Measurements from ENCODE around the gene ARHGEF28.

- TF ChIP-seq RARB (CRISPR knock-in tag; IDR thresholded peaks at IDR 0.05) (no peak), ZFP30 (CRISPR knock-in tag; IDR thresholded peaks at IDR 0.05) (no peak), PATZ1 (CRISPR knock-in tag; IDR thresholded peaks at IDR 0.05; ENCODE audit: borderline replicate concordance) (no peak), CSDC2 (CRISPR knock-in tag; IDR thresholded peaks at IDR 0.05) (no peak)
- TF ChIP-seq, protein P1, sequence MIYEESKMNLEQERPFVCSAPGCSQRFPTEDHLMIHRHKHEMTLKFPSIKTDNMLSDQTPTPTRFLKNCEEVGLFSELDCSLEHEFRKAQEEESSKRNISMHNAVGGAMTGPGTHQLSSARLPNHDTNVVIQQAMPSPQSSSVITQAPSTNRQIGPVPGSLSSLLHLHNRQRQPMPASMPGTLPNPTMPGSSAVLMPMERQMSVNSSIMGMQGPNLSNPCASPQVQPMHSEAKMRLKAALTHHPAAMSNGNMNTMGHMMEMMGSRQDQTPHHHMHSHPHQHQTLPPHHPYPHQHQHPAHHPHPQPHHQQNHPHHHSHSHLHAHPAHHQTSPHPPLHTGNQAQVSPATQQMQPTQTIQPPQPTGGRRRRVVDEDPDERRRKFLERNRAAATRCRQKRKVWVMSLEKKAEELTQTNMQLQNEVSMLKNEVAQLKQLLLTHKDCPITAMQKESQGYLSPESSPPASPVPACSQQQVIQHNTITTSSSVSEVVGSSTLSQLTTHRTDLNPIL (CRISPR knock-in tag; IDR thresholded peaks at IDR 0.05; ENCODE audit: low read depth): no peak
Observed at GRCh38 chr5:73735032-73735734, 109.2 kb downstream of the ARHGEF28 start.
